Cardiac fibroblast (primary cell): ENCODE data around the gene COG8.
A peak's percentile ranks its signal among the peaks of the same experiment; 100 is the strongest.

ENCODE experiments used
- DNase-seq, 2 donors: peaks; one replicate each; pipeline versions ENCODE4 v3.0.0 to v3.0.0-alpha.2; 2010; ENCODE audit warnings: low read depth in 2 of 2
- H3K4me3 ChIP-seq, 2 donors: replicated peaks in 1 of 2; 1 replicate in 1 of 2; 2 replicates in 1 of 2; pipeline ENCODE4 v1.5.1; 2011; ENCODE audit warnings: low read depth in 2 of 2, low read length in 2 of 2, mild to moderate bottlenecking in 2 of 2, moderate library complexity in 1 of 2
- TF ChIP-seq, protein P1 (sequence below): IDR thresholded peaks from one replicate; pipeline ENCODE4 v1.5.1; 2011; ENCODE audit warnings: low read depth, mild to moderate bottlenecking, low read length, inconsistent platforms

COG8 gene, protein sequence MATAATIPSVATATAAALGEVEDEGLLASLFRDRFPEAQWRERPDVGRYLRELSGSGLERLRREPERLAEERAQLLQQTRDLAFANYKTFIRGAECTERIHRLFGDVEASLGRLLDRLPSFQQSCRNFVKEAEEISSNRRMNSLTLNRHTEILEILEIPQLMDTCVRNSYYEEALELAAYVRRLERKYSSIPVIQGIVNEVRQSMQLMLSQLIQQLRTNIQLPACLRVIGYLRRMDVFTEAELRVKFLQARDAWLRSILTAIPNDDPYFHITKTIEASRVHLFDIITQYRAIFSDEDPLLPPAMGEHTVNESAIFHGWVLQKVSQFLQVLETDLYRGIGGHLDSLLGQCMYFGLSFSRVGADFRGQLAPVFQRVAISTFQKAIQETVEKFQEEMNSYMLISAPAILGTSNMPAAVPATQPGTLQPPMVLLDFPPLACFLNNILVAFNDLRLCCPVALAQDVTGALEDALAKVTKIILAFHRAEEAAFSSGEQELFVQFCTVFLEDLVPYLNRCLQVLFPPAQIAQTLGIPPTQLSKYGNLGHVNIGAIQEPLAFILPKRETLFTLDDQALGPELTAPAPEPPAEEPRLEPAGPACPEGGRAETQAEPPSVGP

DNA sequence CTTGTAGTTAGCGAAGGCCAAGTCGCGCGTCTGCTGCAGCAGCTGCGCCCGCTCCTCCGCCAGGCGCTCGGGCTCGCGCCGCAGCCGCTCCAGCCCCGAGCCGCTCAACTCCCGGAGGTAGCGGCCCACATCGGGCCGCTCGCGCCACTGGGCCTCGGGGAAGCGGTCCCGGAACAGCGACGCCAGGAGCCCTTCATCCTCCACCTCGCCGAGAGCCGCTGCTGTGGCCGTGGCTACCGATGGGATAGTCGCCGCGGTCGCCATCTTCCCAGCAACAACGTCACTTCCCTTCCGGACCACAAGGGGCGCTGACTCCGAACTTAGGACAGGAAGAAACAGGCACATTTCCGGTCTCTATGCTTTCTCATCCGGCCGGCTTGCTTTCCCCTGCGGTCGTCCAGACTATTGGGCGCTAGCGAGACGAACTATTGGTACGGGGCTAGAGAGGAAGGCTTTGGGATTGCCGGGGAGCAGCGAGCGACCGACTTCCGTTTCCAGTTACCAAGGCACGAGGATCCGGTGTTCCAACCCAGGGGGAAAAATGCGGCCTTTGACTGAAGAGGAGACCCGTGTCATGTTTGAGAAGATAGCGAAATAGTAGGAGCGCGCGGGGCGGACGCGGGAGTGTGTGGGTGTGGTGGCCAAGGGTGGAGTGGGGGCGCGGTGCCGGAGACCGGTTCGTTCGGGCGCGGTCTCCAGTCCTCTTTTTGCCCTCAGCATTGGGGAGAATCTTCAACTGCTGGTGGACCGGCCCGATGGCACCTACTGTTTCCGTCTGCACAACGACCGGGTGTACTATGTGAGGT, at the start of gene COG8, which contains the start of gene NIP7:
Gene COG8, minus strand, starts transcription at position 276 of the 806 bp plus-strand sequence. Its CDS starts 12 bp downstream, at position 264.
Gene NIP7, plus strand, starts transcription at position 484 of the 806 bp plus-strand sequence. Its CDS starts 58 bp downstream, at position 542.
- H3K4me3 ChIP-seq, result peak within 1 kb of the TSS; percentile 94 to 99
- peak; percentile 99 for DNase-seq
- TF ChIP-seq, protein P1, sequence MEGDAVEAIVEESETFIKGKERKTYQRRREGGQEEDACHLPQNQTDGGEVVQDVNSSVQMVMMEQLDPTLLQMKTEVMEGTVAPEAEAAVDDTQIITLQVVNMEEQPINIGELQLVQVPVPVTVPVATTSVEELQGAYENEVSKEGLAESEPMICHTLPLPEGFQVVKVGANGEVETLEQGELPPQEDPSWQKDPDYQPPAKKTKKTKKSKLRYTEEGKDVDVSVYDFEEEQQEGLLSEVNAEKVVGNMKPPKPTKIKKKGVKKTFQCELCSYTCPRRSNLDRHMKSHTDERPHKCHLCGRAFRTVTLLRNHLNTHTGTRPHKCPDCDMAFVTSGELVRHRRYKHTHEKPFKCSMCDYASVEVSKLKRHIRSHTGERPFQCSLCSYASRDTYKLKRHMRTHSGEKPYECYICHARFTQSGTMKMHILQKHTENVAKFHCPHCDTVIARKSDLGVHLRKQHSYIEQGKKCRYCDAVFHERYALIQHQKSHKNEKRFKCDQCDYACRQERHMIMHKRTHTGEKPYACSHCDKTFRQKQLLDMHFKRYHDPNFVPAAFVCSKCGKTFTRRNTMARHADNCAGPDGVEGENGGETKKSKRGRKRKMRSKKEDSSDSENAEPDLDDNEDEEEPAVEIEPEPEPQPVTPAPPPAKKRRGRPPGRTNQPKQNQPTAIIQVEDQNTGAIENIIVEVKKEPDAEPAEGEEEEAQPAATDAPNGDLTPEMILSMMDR, result peak; percentile 82

DNA sequence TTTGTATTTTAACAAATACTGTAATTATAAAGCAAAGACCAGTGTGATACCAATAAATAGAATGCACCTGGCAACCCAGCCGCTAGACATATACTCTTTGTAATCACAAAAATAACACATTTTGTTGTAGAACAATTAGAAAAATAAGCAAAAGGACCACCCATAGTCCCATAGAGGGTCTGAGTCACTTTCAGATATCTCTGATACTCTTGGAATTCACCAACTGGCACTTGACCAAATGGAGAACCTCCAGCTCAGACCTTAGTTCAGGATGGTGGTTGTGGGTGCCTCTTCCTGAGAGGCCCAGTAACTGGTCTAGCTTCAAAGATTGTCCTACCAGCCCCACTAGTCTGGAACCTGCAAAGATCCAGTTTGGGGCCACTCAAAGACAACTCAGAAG, 47.2 kb upstream of the COG8 start:
- TF ChIP-seq, protein P1, result no peak
- no peak overlapping the region for H3K4me3 ChIP-seq
- DNase-seq, result peak in 1 of 2 donors; percentile 36

DNA sequence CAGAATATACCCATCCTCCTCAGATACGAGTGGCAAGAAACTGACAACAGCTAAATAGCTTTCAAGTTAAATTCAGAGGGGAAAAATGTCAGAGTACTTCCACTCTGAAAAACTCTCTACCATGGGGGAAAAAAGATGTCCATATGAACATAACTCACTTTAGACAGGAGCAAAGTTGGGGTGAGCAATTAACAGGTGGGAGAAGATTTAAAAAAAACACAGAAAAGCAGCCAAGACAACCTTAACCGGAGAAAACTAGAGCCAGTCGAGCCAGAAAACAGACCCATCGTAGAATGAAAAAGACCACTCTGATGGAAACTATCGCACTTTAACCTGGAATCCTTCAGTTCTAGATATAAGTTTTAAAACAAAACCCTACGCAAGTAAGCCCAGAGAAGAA, 45.6 kb upstream of the COG8 start:
- TF ChIP-seq, protein P1, result no peak
- no peak for DNase-seq
- peak overlapping the region; percentile 63 to 82 for H3K4me3 ChIP-seq

DNA sequence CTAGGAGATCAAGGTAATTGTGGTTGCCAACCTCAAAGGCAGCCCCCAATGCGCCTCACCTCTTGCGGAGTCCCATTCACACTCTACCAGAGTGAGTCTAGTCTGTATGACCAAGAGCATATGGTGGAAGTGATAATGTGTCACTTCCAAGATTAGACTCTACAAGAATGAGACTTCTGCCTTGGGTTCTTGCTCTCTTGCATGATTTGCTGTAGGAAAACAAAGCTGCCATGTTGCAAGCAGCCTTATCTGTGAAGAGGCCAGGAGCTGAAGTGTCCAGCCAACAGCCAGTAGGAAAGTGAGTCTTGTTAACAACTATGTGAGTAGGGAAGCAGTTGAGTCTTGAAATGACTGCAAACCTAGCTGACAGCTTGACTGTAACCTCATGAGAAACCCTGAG, 43.1 kb upstream of the COG8 start:
- no peak overlapping the region for H3K4me3 ChIP-seq
- TF ChIP-seq, protein P1, result no peak
- no peak for DNase-seq

DNA sequence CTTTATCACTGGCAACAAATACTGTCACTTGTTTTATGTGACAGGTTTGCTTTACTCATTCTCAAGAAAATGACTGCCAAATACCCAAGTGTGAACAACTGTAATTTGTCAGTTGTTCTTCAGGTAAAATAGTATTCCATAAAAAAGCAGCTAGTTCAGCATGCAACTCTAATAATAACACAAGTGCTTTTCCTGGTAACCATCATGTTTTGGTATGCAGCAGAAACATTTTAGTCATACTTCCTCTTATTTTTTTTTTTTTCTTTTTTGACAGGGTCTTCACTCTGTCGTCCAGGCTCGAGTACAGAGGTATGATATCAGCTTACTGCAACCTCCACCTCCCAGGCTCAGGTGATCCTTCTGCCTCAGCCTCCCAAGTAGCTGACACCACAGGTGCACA, 41.9 kb upstream of the COG8 start:
- TF ChIP-seq, protein P1, result no peak
- DNase-seq, result peak in 1 of 2 donors; percentile 36
- H3K4me3 ChIP-seq, result no peak overlapping the region

DNA sequence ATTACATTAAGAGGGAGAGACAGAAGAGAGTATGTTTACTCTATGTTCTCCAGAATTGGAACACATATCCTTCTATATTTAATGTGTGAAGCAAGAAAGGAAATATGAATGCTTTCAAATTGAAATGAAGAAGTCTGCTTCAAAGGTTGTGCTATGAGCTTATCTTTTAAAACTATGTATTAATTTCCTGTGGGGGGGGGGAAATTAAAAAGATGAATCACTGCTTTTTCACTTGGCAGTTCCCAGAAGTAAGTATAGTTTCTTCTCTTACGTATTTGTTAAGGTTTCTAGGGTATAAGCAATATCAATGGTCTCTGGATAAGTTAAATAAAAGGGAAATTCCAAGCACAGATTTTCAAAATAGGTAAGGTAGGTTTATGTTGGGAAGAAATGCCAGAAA, 39.4 kb upstream of the COG8 start:
- no peak overlapping the region for H3K4me3 ChIP-seq
- TF ChIP-seq, protein P1, result no peak
- peak; percentile 41 to 75 for DNase-seq
